DND-41 (cell line): ENCODE measurements around the gene MUC22.
A peak's percentile ranks its signal among the peaks of the same experiment; 100 is the strongest.

Experiments
- ATAC-seq: fragments of 200-7000 bp; cut with Tn5 transposase; 3 replicates; pipeline ENCODE4 v1.9.1; 2021; ENCODE audit warnings: low read depth; ENCODE audit not compliant: insufficient read depth
- DNase-seq: peaks from one replicate; pipeline ENCODE4 v3.0.0-alpha.2; 2020
- H2AFZ ChIP-seq: 2 replicates; pipeline ENCODE4 v1.6.0; 2012; ENCODE audit warnings: low read depth, low read length
- H3K27ac ChIP-seq: 2 replicates; pipeline ENCODE4 v1.5.1; 2012; ENCODE audit warnings: low read length, inconsistent platforms
- H3K27me3 ChIP-seq: fragments of 200-600 bp; sonication (generic); 2 replicates; pipeline ENCODE4 v1.6.0; 2012; ENCODE audit warnings: low read length, mild to moderate bottlenecking, inconsistent platforms; ENCODE audit not compliant: insufficient read depth, poor library complexity
- H3K36me3 ChIP-seq: 2 replicates; pipeline ENCODE4 v1.5.1; 2012; ENCODE audit warnings: low read length, inconsistent platforms; ENCODE audit not compliant: insufficient read depth
- H3K4me1 ChIP-seq: 2 replicates; pipeline ENCODE4 v1.5.1; 2012; ENCODE audit warnings: mild to moderate bottlenecking, low read length; ENCODE audit not compliant: insufficient read depth
- H3K4me2 ChIP-seq: 2 replicates; pipeline ENCODE4 v1.6.0; 2012; ENCODE audit warnings: mild to moderate bottlenecking, moderate library complexity, low read length, inconsistent platforms; ENCODE audit not compliant: insufficient read depth
- H3K4me3 ChIP-seq, 2 experiments: fragments of 200-600 bp in 1 of 2; shearing (Covaris generic) in 1 of 2; 2 replicates each; pipeline ENCODE4 v1.5.1; 2012 to 2016; ENCODE audit warnings: inconsistent platforms in 2 of 2, low read length in 2 of 2, mild to moderate bottlenecking in 2 of 2, low read depth in 1 of 2, moderate library complexity in 1 of 2
- H3K79me2 ChIP-seq: 2 replicates; pipeline ENCODE4 v1.6.0; 2012; ENCODE audit warnings: low read length, inconsistent platforms; ENCODE audit not compliant: insufficient read depth
- H3K9ac ChIP-seq: 2 replicates; pipeline ENCODE4 v1.6.0; 2012; ENCODE audit warnings: low read depth, mild to moderate bottlenecking, inconsistent platforms, low read length, moderate library complexity
- H3K9me3 ChIP-seq: 2 replicates; pipeline ENCODE4 v1.5.1; 2012; ENCODE audit warnings: low read length, moderate library complexity, mild to moderate bottlenecking, inconsistent platforms; ENCODE audit not compliant: insufficient read depth, severe bottlenecking
- H4K20me1 ChIP-seq: 2 replicates; pipeline ENCODE4 v1.6.0; 2012; ENCODE audit warnings: low read length; ENCODE audit not compliant: insufficient read depth
- EZH2 ChIP-seq: IDR thresholded peaks from 3 replicates; pipeline ENCODE4 v1.6.1; 2012; ENCODE audit warnings: borderline replicate concordance, low read depth, mild to moderate bottlenecking, moderate library complexity, low read length, inconsistent platforms; ENCODE audit not compliant: severe bottlenecking
- TF ChIP-seq, protein P1 (sequence below): IDR thresholded peaks from 2 replicates; pipeline ENCODE4 v1.5.1; 2012; ENCODE audit warnings: borderline replicate concordance, low read length, moderate library complexity, mild to moderate bottlenecking; ENCODE audit not compliant: poor library complexity, severe bottlenecking; ENCODE audit errors: extremely low read depth

MUC22 gene

DNA sequence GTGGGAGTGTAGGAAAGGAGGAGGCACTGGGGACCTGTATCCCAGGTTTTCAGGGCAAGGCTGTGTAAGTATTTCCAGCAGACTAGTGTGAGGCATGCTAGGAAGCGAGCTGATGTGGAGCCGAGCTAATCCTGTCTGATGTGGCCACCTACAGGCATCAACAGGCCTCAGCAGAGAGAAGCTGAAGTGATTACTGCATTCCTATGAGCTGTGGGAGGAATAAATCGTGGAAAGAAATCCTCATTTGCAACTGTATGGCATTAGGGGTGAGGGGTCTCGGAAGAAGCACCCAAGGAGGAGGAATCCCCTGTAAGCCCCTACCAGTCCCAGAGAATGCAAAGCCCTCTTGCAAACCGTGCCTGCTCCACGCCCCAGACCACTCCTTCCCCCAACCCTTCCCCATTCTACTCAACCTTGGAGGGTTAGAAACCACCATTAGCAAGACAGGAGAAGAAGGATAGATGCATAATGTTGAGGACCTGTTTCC lies 60.5 kb downstream of the MUC22 start:
- DNase-seq (peak; percentile 15), ATAC-seq (peak; percentile 70)
- no peak overlapping the region for H3K4me3 ChIP-seq
- H3K79me2 ChIP-seq: no peaks in the 10 kb centered on the region
- H3K9me3 ChIP-seq: no peaks in the 10 kb centered on the region
- no peak overlapping the region for H3K9ac ChIP-seq
- H3K27ac ChIP-seq: no peak overlapping the region
- TF ChIP-seq, protein P1, sequence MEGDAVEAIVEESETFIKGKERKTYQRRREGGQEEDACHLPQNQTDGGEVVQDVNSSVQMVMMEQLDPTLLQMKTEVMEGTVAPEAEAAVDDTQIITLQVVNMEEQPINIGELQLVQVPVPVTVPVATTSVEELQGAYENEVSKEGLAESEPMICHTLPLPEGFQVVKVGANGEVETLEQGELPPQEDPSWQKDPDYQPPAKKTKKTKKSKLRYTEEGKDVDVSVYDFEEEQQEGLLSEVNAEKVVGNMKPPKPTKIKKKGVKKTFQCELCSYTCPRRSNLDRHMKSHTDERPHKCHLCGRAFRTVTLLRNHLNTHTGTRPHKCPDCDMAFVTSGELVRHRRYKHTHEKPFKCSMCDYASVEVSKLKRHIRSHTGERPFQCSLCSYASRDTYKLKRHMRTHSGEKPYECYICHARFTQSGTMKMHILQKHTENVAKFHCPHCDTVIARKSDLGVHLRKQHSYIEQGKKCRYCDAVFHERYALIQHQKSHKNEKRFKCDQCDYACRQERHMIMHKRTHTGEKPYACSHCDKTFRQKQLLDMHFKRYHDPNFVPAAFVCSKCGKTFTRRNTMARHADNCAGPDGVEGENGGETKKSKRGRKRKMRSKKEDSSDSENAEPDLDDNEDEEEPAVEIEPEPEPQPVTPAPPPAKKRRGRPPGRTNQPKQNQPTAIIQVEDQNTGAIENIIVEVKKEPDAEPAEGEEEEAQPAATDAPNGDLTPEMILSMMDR: peak; percentile 51
- TF ChIP-seq EZH2: no peak
- H2AFZ ChIP-seq: no peak overlapping the region
- H3K4me1 ChIP-seq: no peaks in the 10 kb centered on the region
- H3K36me3 ChIP-seq: no peaks in the 10 kb centered on the region
- no peak overlapping the region for H3K4me2 ChIP-seq
- H4K20me1 ChIP-seq: no peaks in the 10 kb centered on the region
- no peaks in the 10 kb centered on the region for H3K27me3 ChIP-seq

DNA sequence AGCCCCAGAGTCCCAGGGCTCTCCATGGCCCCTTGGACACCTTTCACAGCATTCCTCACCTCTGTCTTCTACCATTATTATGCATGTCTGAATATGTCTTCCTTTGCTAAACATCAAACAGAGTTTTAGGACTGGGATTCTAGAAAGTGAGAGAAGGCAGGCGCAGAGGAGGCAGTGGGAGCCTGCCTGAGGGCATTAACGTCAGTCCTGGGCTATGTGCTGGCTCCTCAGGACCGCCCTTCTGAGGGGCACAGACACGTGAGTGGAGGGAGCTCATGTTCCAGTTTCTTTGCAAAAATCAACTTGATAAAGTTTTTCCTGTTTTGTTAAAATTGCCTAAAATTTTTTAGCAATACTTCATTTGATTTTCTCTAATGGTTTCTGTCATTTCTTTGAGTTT lies 64.1 kb downstream of the MUC22 start:
- Histone ChIP-seq H3K27ac (no peak overlapping the region), H3K27me3 (no peaks in the 10 kb centered on the region), H3K36me3 (no peaks in the 10 kb centered on the region), H3K4me1 (peaks cover 2% of the 10 kb centered on the region), H3K9ac (no peak overlapping the region), H3K4me2 (no peak overlapping the region), H3K9me3 (no peaks in the 10 kb centered on the region), H4K20me1 (no peaks in the 10 kb centered on the region), H3K79me2 (no peaks in the 10 kb centered on the region), H2AFZ (0 out of 2 replicates have a peak overlapping the region, but pooled peaks have one; percentile 20), H3K4me3 (no peak overlapping the region)
- ATAC-seq: no peak
- no peak for DNase-seq
- no peak for TF ChIP-seq EZH2
- TF ChIP-seq, protein P1: no peak

DNA sequence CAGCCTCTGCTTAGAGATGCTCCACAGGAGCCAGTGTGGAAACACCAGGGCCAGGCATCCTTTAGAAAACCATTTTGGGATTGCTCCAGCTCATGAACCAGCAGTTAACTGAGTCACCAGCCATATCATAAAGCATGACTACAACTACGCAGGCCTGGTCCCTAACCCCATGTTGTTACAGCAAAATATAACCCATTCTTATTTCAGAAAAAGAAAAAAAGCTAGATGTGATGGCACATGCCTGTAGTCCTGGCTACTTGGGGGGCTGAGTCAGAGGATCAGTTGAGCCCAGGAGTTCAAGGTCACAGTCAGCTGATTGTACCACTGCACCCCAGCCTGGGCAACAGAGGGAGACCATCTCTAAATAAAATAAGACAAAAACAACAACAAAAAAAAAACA lies 65.3 kb downstream of the MUC22 start:
- Histone ChIP-seq H2AFZ (no peak overlapping the region), H3K4me2 (no peak overlapping the region), H3K27me3 (no peaks in the 10 kb centered on the region), H3K9me3 (no peaks in the 10 kb centered on the region), H3K79me2 (no peaks in the 10 kb centered on the region), H4K20me1 (no peaks in the 10 kb centered on the region), H3K4me3 (no peak overlapping the region), H3K4me1 (peaks cover 10% of the 10 kb centered on the region), H3K9ac (no peak overlapping the region), H3K27ac (no peak overlapping the region), H3K36me3 (no peaks in the 10 kb centered on the region)
- TF ChIP-seq, protein P1: no peak
- no peak for TF ChIP-seq EZH2
- ATAC-seq (no peak), DNase-seq (no peak)

DNA sequence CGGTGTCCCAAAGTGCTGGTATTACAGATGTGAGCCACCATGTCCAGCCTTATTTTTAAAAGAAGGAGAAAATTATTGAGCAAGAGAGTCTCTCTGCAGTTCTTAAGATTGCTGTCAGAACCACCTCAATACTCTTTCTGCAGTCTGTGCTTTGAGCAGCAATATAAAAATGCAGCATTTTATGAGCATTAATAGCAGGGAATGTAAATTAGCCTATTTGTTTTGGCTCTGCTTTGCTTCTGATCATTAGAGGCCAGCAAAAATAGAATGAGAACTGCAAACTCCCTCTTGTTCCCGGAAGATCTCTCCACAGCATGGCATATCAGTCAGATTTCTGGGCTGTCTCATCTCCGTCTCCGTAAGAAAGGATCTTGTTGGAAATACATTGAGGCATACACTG lies 66.3 kb downstream of the MUC22 start:
- Histone ChIP-seq H3K36me3 (no peaks in the 10 kb centered on the region), H3K9me3 (no peaks in the 10 kb centered on the region), H3K4me3 (no peak overlapping the region), H3K27ac (no peak overlapping the region), H3K9ac (no peak overlapping the region), H4K20me1 (no peaks in the 10 kb centered on the region), H3K4me1 (peaks cover 10% of the 10 kb centered on the region), H3K79me2 (no peaks in the 10 kb centered on the region), H3K27me3 (no peaks in the 10 kb centered on the region), H2AFZ (no peak overlapping the region), H3K4me2 (no peak overlapping the region)
- no peak for TF ChIP-seq EZH2
- TF ChIP-seq, protein P1: no peak
- ATAC-seq (no peak), DNase-seq (no peak)
